GM12878 (cell line): ENCODE data around the gene YIF1A. TPM values are rescaled to one million over a fixed set of nuclear protein-coding genes. Genes with fewer than 3 reads are reported as not detected.

Experiments used
- CBX3 ChIP-seq: fragments of 200-600 bp; sonication (generic); IDR thresholded peaks from 2 replicates; pipeline ENCODE4 v1.6.1; 2016; ENCODE audit warnings: low read depth, borderline replicate concordance
- FOXM1 ChIP-seq: IDR thresholded peaks from 2 replicates; pipeline ENCODE4 v1.6.1; 2012; ENCODE audit warnings: low read depth, mild to moderate bottlenecking, inconsistent platforms, low read length, moderate library complexity
- KAT2A ChIP-seq: conservative IDR thresholded peaks from 2 replicates; pipeline ENCODE4 v1.6.1; 2011; ENCODE audit warnings: low read depth, low read length; ENCODE audit not compliant: control insufficient read depth
- NFIC ChIP-seq: IDR thresholded peaks from 2 replicates; pipeline ENCODE4 v1.6.1; 2012; ENCODE audit warnings: low read depth, mild to moderate bottlenecking, inconsistent platforms, low read length, moderate library complexity
- NFYB ChIP-seq: IDR thresholded peaks from 2 replicates; pipeline ENCODE4 v1.6.1; 2011; ENCODE audit warnings: low read depth, mild to moderate bottlenecking, low read length, improper control_type of control experiment, moderate library complexity; ENCODE audit not compliant: insufficient read depth
- NR2C2 ChIP-seq: IDR thresholded peaks from 2 replicates; pipeline ENCODE4 v1.6.1; 2011; ENCODE audit warnings: borderline replicate concordance, low read depth; ENCODE audit not compliant: control insufficient read depth, insufficient read length
- SIX5 ChIP-seq: IDR thresholded peaks from 2 replicates; pipeline ENCODE4 v1.6.1; 2011; ENCODE audit warnings: mild to moderate bottlenecking, low read depth, low read length, moderate library complexity; ENCODE audit not compliant: severe bottlenecking
- STAT1 ChIP-seq: fragments of 450-650 bp; conservative IDR thresholded peaks from 2 replicates; pipeline ENCODE4 v1.6.1; 2014; ENCODE audit warnings: antibody characterized with exemption, mild to moderate bottlenecking
- ZSCAN29 ChIP-seq: fragments of 450-650 bp; IDR thresholded peaks from 2 replicates; pipeline ENCODE4 v1.6.1; 2017; ENCODE audit warnings: mild to moderate bottlenecking, moderate library complexity
- polyA plus RNA-seq, 11 experiments: library from polyadenylated mRNA; depleted of rRNA in 4 of 11; unstranded in 6 of 11; stranded (reverse) in 5 of 11; fragments of >200 nt; fragmentation: Nextera tagmentation in 4 of 11; fragmentation: Illumina TruSeq in 1 of 11; extraction: Ambion mirVana in 4 of 11; extraction: Trizol in 1 of 11; gene quantifications; 1 replicate in 1 of 11; 2 replicates in 10 of 11; pipeline versions ENCODE4 v1.2.1 to v1.2.3, GENCODE V29; 2011 to 2016; ENCODE audit warnings: inconsistent platforms in 2 of 11, missing spikeins in 2 of 11, low read depth in 1 of 11
- total RNA-seq, 4 experiments: library from RNA; depleted of rRNA in 3 of 4; stranded (reverse); fragments of >200 nt in 3 of 4; fragmentation: Illumina TruSeq in 1 of 4; extraction: Trizol in 1 of 4; gene quantifications; 2 replicates each; pipeline versions ENCODE4 v1.2.1 to v1.2.3, GENCODE V29; 2013 to 2021
- TF ChIP-seq, protein P1 (sequence below), 3 experiments: IDR thresholded peaks in 2 of 3; conservative IDR thresholded peaks in 1 of 3; 2 replicates each; pipeline ENCODE4 v1.5.1; 2011; ENCODE audit warnings: low read depth in 3 of 3, low read length in 3 of 3, mild to moderate bottlenecking in 3 of 3, control low read depth in 2 of 3, moderate library complexity in 2 of 3, inconsistent platforms in 1 of 3, mixed read lengths in 1 of 3; ENCODE audit not compliant: control insufficient read depth in 2 of 3, insufficient read depth in 1 of 3; ENCODE audit errors: extremely low read depth in 1 of 3

Gene YIF1A
- total and polyA plus RNA-seq, 10 of the 15 experiments (the other 5 are each of a cell fraction or from before 2014, with no cell fraction given) = 6.6 to 128 (median 71.7) TPM

- TF ChIP-seq, protein P1, sequence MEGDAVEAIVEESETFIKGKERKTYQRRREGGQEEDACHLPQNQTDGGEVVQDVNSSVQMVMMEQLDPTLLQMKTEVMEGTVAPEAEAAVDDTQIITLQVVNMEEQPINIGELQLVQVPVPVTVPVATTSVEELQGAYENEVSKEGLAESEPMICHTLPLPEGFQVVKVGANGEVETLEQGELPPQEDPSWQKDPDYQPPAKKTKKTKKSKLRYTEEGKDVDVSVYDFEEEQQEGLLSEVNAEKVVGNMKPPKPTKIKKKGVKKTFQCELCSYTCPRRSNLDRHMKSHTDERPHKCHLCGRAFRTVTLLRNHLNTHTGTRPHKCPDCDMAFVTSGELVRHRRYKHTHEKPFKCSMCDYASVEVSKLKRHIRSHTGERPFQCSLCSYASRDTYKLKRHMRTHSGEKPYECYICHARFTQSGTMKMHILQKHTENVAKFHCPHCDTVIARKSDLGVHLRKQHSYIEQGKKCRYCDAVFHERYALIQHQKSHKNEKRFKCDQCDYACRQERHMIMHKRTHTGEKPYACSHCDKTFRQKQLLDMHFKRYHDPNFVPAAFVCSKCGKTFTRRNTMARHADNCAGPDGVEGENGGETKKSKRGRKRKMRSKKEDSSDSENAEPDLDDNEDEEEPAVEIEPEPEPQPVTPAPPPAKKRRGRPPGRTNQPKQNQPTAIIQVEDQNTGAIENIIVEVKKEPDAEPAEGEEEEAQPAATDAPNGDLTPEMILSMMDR (IDR thresholded peaks at IDR 0.05 in 2 of 3, conservative IDR thresholded peaks at IDR 0.05 in 1 of 3; ENCODE audit: control insufficient read depth in 2 of 3, extremely low read depth in 1 of 3, insufficient read depth in 1 of 3, low read depth in 3 of 3, low read length in 3 of 3) = no peak
- TF ChIP-seq NFIC (no peak), ZSCAN29 (no peak), FOXM1 (no peak), NR2C2 (no peak), CBX3 (no peak), SIX5 (no peak), NFYB (no peak), STAT1 (no peak), KAT2A (no peak)
Observed at GRCh38 chr11:66291706-66292542, 3.0 kb upstream of the YIF1A start, which contains the start of gene TMEM151A (continued).
